Inflammatory macrophage treated with lipopolysaccharide for 1 hour (primary cell): ENCODE data around the gene TMIGD2.
"Not testable (repeated sequence)": the region's sequence is repeated elsewhere in the genome, so short reads cannot be mapped to it uniquely, and the experiment has no call there.

Experiments used
- DNase-seq, 2 donors: peaks; one replicate each; pipeline ENCODE4 v3.0.0-alpha.2; 2020 to 2022

Gene TMIGD2

GRCh38 chr19:4295972-4296771 lies 6.0 kb downstream of the TMIGD2 start:
- DNase-seq: no peak

- DNase-seq: no peak
Measured at GRCh38 chr19:4294389-4294788, 7.8 kb downstream of the TMIGD2 start.

- no peak for DNase-seq
Measured at GRCh38 chr19:4292515-4292914, 9.7 kb downstream of the TMIGD2 start.

- no peak for DNase-seq
Measured at GRCh38 chr19:4291184-4291732, 10.9 kb downstream of the TMIGD2 start.

- DNase-seq: no peak
Measured at GRCh38 chr19:4288091-4288777, 14.0 kb downstream of the TMIGD2 start.

GRCh38 chr19:4286141-4286540 lies 16.0 kb downstream of the TMIGD2 start:
- not testable (repeated sequence) for DNase-seq

GRCh38 chr19:4284974-4285373 lies 17.2 kb downstream of the TMIGD2 start:
- DNase-seq: no peak

GRCh38 chr19:4284176-4284958 lies 17.8 kb downstream of the TMIGD2 start:
- DNase-seq: no peak

GRCh38 chr19:4279530-4280422 lies 22.4 kb downstream of the TMIGD2 start:
- no peak for DNase-seq

GRCh38 chr19:4279267-4279529 lies 23.0 kb downstream of the TMIGD2 start:
- no peak for DNase-seq

GRCh38 chr19:4278419-4279266 lies 23.5 kb downstream of the TMIGD2 start, which contains the start of gene SHD:
Gene SHD (plus strand): TSS chr19:4279266. CDS start chr19:4280064, 798 bp downstream.
- no peak for DNase-seq

GRCh38 chr19:4278010-4278409 lies 24.2 kb downstream of the TMIGD2 start:
- DNase-seq: no peak

GRCh38 chr19:4277191-4277696 lies 24.9 kb downstream of the TMIGD2 start:
- DNase-seq: no peak

GRCh38 chr19:4274321-4274686 lies 27.9 kb downstream of the TMIGD2 start:
- DNase-seq: not testable (repeated sequence)

GRCh38 chr19:4272894-4273293 lies 29.3 kb downstream of the TMIGD2 start:
- no peak for DNase-seq

GRCh38 chr19:4268816-4269430 lies 33.3 kb downstream of the TMIGD2 start:
- DNase-seq: no peak

GRCh38 chr19:4267901-4268815 lies 34.0 kb downstream of the TMIGD2 start:
- DNase-seq: no peak

GRCh38 chr19:4267101-4267900 lies 34.9 kb downstream of the TMIGD2 start:
- DNase-seq: peak; percentile 47 to 65
